ENCODE data around the gene ZNF155. TPM values are rescaled to one million over a fixed set of nuclear protein-coding genes. Genes with fewer than 3 reads are reported as not detected.
A peak's percentile ranks its signal among the peaks of the same experiment; 100 is the strongest.

ZNF155 gene
- total RNA-seq, 1 experiment from 2014 or later: 6.8 TPM

DNA sequence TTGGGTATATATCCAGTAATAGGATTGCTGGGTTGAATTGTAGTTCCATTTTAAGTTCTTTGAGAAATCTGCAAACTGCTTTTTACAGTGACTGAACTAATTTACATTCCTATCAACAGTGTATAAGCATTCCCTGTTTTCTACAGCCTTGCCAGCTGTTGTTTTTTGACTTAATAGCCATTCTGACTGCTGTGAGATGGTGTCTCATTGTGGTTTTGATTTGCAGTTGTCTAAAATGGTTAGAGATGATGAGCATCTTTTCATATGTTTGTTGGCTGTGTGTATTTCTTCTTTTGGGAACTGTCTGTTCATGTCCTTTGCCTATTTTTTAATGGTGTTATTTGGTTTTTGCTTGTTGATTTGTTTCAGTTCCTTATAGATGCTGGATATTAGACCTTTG is 37.2 kb downstream of the ZNF155 start:
- H3K4me1 Mint-ChIP-seq (ENCODE audit: low read depth, unreplicated experiment): peaks cover 5% of the 10 kb centered on the region
- TF ChIP-seq CTCF (IDR thresholded peaks at IDR 0.05; ENCODE audit: unreplicated experiment): no peak
- peaks cover 14% of the 10 kb centered on the region for H3K36me3 Mint-ChIP-seq (ENCODE audit: insufficient read depth, unreplicated experiment)
- no peak overlapping the region for H3K27ac Mint-ChIP-seq (ENCODE audit: unreplicated experiment)
- no peak for DNase-seq
- no peak overlapping the region for H3K4me3 Mint-ChIP-seq (ENCODE audit: low read depth, unreplicated experiment)
- H3K9me3 Mint-ChIP-seq (ENCODE audit: low read depth, unreplicated experiment): peaks cover 6% of the 10 kb centered on the region
- H3K27me3 Mint-ChIP-seq (ENCODE audit: unreplicated experiment): peaks cover 27% of the 10 kb centered on the region
- intact Hi-C loops (cut with micrococcal nuclease; ENCODE audit: unreplicated experiment): no loop called here
- CTCF ChIA-PET: no interaction called here
- BruUV-seq (replicated peaks): no TSS peak

- CTCF ChIA-PET: no interaction called here
- peaks cover 7% of the 10 kb centered on the region for H3K4me1 Mint-ChIP-seq (ENCODE audit: low read depth, unreplicated experiment)
- no TSS peak for BruUV-seq (replicated peaks)
- no peak for TF ChIP-seq CTCF (IDR thresholded peaks at IDR 0.05; ENCODE audit: unreplicated experiment)
- DNase-seq: no peak
- H3K27ac Mint-ChIP-seq (ENCODE audit: unreplicated experiment): peak overlapping the region; percentile 90
- peaks cover 10% of the 10 kb centered on the region for H3K9me3 Mint-ChIP-seq (ENCODE audit: low read depth, unreplicated experiment)
- peaks cover 13% of the 10 kb centered on the region for H3K27me3 Mint-ChIP-seq (ENCODE audit: unreplicated experiment)
- peaks cover 14% of the 10 kb centered on the region for H3K36me3 Mint-ChIP-seq (ENCODE audit: insufficient read depth, unreplicated experiment)
- intact Hi-C loops (cut with micrococcal nuclease; ENCODE audit: unreplicated experiment): loop anchor here (1.0 kb wide), 1 partner anchor 22 kb away; no protein-coding TSS in a partner anchor
- H3K4me3 Mint-ChIP-seq (ENCODE audit: low read depth, unreplicated experiment): peak overlapping the region; percentile 93
Measured at GRCh38 chr19:44024900-44025216, 40.9 kb downstream of the ZNF155 start.

DNA sequence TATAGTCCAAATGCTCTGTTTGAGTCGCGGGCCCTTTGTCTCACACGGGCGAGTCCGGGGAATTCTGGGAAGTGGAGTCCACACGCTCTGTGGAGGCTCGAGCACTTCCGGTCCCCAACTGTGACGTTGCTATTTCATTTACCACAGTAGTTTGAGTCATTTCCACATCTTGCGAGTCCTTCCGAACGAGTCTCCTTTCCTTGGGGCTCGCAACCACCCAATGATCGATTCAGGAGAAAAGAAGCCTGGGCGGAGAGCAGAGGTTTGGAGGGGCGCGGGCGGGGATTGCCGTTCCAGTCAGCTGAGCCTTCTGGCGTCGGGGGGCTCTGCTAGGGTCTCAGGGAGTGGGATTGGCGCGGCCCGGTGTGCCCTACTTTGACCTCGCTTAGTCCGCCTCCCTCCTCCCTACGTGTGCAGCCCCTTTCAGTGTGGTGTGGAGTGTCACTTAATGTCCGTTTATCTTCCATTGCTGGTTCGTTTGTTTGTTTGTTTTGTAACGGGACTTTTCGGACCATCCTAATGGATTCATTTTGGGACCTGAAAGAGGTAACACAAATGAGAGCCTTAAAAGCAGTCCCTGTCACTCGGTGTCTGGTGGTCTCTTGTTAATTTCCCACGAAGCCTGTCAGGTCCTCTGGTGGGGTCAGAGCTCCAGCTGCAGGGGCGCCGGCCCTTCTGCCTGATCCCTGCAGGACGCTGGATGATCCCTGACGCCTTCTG is 41.4 kb downstream of the ZNF155 start, which contains the start of gene ZNF222:
Gene ZNF222 (plus strand): TSS at position 163 of the 720 bp plus-strand sequence. CDS start 58 bp downstream, at position 221.
- TF ChIP-seq CTCF (IDR thresholded peaks at IDR 0.05; ENCODE audit: unreplicated experiment): no peak
- BruUV-seq (replicated peaks): TSS peak; percentile 66
- Mint-ChIP-seq H3K9me3 (ENCODE audit: low read depth, unreplicated experiment) (peaks cover 10% of the 10 kb centered on the region), H3K27me3 (ENCODE audit: unreplicated experiment) (peaks cover 12% of the 10 kb centered on the region), H3K27ac (ENCODE audit: unreplicated experiment) (peak within 1 kb of the TSS; percentile 90), H3K4me1 (ENCODE audit: low read depth, unreplicated experiment) (peaks cover 7% of the 10 kb centered on the region), H3K4me3 (ENCODE audit: low read depth, unreplicated experiment) (peak within 1 kb of the TSS; percentile 93), H3K36me3 (ENCODE audit: insufficient read depth, unreplicated experiment) (peaks cover 14% of the 10 kb centered on the region)
- CTCF ChIA-PET: no interaction called here
- peak; percentile 77 for DNase-seq
- intact Hi-C loops (cut with micrococcal nuclease; ENCODE audit: unreplicated experiment): loop anchor here (1.0 kb wide), 1 partner anchor 22 kb away; no protein-coding TSS in a partner anchor

- H3K4me3 Mint-ChIP-seq (ENCODE audit: low read depth, unreplicated experiment): no peak overlapping the region
- CTCF ChIA-PET: no interaction called here
- peaks cover 6% of the 10 kb centered on the region for H3K27me3 Mint-ChIP-seq (ENCODE audit: unreplicated experiment)
- BruUV-seq (replicated peaks): no TSS peak
- H3K4me1 Mint-ChIP-seq (ENCODE audit: low read depth, unreplicated experiment): peaks cover 7% of the 10 kb centered on the region
- no peak for TF ChIP-seq CTCF (IDR thresholded peaks at IDR 0.05; ENCODE audit: unreplicated experiment)
- H3K27ac Mint-ChIP-seq (ENCODE audit: unreplicated experiment): no peak overlapping the region
- H3K9me3 Mint-ChIP-seq (ENCODE audit: low read depth, unreplicated experiment): peaks cover 12% of the 10 kb centered on the region
- intact Hi-C loops (cut with micrococcal nuclease; ENCODE audit: unreplicated experiment): no loop called here
- DNase-seq: no peak
- peaks cover 16% of the 10 kb centered on the region for H3K36me3 Mint-ChIP-seq (ENCODE audit: insufficient read depth, unreplicated experiment)
Measured at GRCh38 chr19:44026622-44027021, 42.6 kb downstream of the ZNF155 start.
